SIG-M5 treated with dmso at 0.1 percent for 504 hours (cell line): ENCODE measurements around the gene ANO4.

Experiments used
- DNase-seq: peaks from one replicate; lab custom pipeline; 2025; ENCODE audit not compliant: unreplicated experiment; lab: John Stamatoyannopoulos, UW

The ANO4 gene

DNA sequence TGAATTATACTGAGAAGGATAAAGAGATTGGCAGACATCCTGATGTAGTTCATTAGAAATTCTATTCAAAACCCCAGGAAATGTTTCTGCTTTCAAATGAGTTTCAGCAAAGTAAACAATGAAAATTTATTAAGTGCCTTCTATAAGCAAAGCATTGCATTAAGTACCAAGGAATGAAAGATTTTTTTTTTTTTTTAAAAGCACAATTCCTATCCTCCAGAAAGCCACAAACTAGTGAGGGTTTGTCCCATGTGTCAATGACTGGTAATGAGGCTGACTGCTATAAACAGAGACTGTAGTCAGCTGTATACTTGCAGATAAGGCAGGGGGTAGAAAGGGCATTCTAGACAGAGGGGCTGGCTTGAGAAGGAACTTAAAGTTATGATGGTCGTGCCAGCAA lies 6.7 kb downstream of the ANO4 start:
- no peak for DNase-seq

DNA sequence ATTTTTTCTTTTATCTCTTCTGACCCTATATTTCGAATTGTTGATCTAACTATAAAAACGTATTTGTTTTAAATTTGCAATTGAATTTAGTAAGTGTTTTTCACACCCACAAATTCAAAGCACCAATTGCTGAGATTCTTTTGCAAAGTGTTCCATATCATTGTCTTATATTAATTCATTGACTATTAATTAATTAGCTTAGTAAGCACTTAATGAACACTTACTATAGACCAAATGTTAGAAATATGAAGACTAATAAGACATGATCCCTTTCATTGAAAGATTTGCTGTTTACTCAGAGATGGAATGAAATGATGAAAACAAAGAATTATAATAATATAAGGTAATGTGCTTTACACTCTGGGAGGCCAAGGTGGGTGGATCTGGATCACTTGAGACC lies 14.2 kb downstream of the ANO4 start:
- no peak for DNase-seq

DNA sequence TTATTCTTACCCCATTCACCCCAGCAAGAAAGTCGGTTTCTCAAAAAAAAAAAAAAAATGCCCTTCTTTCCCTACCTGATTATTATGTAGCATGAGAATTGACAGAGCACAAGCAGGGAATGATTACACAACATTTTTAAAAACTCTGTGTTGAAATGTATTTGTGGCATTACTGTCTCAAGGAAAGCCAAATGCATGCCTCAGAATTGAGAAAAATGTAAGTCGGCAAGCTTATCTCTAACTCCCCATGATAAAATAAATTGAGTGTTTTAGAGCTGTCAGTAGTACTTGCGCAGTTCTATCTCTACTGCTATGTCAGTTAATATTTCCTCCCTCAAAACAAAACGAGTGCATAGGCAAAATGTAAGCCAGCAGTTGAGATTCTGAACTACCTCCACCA lies 25.7 kb downstream of the ANO4 start:
- DNase-seq = no peak

DNA sequence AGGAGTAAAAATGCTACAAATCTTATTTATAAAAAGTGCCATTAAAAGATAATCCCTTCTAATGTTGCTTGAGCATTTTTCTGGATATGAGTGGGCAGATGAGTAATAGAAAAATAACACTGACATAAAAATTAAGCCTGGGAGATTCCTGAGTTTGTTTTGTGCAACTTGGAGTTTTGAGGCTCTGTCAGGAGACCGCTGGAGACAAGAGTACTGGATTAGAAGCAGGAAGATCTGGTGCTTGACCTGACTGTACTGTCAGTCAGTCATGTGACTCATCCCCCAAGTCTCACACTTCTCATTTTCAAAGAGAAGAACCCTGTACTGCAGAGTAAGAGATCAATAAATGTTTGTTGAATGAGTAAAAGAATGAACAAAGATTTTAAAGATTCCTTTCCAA lies 29.4 kb downstream of the ANO4 start:
- no peak for DNase-seq

DNA sequence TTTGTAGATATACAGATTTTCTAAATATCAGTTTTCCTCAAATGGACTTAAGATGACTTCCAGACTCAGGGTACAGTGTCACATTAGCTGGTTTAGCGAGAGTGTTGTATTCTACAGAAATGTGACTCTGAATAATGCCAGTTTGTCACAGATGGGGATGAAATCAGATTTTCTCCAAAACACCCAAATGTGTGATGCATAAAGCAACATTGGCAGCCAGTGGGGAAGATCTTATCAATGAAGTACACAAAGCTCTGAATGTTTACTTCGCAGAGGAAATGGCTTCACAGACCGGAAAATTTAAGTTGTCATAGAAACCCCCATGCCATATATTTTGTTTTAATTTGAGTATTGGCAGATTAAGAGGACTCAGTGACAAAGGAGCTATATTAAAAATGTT lies 29.9 kb downstream of the ANO4 start:
- no peak for DNase-seq

DNA sequence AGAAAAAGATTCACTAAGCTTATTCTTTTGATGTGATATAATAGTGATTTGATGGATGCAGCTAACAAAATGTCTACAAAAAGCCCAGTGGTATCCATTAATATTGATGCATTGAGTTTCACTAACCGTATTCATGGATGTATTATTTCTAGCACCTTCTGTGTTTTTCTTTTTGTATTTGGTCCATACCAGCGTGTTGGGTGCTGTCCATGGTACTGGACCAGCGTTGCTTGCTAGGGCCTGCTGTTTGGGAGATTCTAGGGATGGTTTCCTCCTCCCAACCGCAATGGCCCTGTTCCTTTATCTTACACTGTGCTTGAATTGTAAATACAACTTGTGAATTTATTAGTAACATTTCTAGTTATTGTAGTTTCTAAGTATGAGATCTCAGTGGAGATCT lies 31.7 kb downstream of the ANO4 start:
- no peak for DNase-seq

DNA sequence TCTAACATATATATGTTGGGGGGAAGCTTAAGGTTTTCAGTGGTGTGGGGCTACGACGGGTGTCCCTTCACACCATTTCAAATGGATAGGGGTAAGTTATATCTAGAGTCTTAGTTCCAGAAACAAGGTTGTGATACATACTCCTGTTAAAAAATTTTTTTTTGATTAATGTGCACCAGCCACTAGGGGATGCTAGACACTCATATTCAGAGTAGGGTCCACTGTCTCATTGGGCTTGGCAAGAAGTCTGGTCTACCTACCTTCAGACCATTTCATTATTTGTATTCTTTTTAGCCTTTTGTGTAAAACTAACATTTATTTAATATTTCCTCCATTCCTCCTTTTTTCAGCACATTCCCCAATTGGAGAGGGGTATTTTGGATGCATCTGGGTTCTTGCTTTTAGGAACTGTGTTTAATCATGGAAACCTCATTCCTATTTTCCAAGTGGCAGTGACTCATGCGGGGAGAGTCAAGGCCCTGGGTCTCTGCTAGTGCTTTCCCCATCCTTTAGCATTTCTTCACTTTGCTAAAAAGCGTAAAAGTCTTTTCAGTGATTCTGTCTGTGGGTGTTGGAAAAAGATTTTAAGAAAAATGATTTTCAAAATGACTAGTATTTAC lies 33.4 kb downstream of the ANO4 start:
- DNase-seq = peak; percentile 37

DNA sequence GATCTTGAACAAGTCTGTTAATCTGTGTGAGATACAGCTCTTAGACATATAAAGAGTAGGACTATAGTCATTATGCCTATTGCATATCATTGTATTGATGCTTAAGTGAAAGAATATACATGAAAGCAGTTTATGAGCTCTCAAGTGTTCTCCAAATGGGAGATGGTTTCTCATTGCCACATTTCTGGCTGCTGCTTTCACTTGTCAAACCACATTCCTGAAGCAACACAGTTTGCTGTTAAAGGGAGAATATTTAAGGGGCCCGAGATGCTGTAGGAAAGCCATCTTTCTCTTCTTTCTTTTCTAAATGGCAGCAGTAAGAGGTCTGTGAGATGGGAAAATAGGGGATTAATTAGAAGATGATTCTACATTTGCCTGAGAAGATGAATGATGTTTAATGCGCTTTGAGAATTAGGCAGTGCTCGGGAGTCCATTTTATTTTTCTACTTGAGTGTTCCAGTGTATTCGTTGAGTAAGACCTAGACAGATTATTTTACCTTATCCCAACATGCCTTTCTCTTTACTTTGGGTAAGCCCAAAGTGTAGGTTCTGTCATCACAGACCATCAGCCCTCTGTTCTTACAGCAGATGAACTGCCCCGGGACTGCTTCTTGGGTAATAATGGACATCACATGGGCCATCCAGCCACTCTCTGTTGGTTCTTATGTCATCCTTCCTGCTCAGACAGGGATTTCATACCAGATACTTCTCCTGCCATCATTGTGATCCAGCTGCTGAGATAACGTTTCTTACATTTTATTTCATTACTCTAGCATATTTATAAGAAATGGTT lies 35.6 kb downstream of the ANO4 start:
- DNase-seq = no peak

DNA sequence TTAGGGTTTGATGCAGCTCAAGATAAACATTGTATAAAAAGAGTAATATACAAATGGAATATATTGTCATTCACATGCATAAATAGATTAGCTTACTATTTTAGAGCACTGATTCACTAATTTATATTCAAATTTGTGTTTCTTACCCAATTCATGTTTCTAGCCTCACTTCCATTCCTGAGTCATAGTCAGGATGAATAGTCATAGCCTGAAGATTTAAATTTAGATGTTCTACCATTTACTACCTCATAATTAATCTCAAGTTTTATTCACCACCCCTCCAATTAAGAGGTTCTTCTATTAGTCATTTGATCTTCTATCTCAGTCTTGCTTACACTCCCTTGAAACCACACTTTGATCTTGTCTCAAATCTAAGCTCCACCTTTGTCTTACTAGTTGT lies 38.7 kb downstream of the ANO4 start:
- DNase-seq = no peak

DNA sequence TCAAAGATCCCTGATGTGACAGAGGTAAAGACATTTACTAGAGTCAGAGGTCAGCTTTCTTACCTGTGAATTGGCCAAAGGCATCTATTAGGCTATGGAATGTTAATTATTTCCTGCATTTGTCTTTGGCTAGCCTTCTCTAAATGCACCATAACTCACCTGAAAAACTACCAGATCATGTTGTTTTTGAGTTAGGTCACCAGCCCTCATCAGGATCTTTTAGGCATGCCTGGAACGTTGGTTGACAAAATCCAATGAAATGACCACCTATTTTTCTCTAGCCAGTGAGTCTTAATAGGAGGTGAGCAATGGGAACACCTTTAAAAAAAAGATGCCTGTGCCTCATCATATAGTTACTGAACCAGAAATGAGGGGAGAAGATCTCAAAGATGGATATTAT lies 46.2 kb downstream of the ANO4 start:
- DNase-seq = no peak

DNA sequence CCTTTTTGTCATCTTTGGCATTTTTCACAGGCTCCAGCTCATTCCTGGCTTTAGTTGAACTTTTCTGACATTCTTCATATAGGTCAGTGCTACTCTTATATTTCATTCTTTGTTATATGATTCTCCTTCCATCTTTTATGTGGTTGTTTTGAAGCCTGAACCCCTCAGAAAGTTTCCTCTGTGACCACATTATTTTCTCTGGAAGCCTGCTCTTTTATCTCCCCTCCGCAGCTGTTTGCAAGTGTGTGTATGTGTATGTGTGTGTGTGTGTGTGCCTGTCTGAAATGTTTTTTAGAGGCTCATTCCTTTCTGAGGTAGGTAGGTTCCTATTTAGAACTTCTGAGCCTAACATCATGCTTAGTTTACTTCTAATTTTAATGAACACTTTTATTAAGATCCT lies 47.6 kb downstream of the ANO4 start:
- DNase-seq = no peak

DNA sequence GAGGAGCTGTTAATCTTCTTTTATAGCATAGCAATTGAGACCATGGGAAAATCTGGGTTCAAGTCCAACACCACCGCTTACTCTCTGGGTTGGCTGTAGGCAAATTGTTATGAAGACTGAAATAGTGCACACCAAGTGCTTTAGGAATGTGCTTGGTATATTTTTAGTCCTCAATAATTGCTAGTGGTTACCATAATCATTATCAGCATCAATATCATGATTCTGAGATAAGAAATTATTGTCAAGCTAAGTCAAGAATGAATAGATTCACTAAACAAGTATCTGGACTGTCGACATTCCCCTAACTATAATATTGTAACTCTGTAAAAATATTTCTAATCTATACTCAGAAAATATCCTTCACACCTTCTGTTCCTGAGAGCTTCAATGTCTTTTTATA lies 48.5 kb downstream of the ANO4 start:
- no peak for DNase-seq

DNA sequence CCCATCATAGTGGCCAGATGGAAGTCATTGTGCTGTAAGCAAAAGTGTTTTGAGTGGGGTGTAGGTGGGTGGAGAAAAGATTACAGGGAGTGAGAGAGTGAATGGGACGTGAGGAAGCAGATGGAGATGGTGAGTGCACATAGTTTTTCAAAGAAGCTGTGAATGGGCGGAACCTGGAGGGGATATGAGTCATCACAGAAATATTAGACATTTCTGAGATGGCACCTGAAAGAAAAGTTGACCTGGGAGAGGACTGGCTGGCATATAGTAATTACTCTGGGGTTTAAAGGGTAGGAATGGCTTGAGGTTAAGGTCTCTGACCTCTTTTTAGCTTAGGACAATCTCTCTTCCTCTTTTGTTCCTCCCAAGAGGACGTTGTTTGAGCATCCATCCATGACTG lies 50.5 kb downstream of the ANO4 start:
- DNase-seq = no peak

DNA sequence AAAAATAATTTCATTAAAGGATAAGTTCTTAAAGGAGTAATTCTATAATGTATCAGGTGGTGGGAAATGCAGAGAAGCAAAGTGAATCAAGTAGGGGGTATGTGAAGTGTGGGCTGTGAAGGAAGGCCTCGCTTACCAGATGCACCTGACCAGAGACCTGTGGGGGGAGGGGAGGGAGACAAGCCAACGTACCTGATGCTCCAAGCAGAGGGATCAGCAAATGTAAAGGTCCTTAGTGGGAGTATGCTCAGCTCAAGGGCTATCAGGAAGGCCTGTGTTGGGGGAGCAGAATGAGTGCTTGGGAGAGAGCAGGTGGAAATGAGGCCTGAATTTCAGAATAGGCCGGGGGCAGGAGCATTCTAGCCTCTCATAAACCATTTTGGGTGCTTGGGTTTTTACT lies 57.1 kb downstream of the ANO4 start:
- no peak for DNase-seq

DNA sequence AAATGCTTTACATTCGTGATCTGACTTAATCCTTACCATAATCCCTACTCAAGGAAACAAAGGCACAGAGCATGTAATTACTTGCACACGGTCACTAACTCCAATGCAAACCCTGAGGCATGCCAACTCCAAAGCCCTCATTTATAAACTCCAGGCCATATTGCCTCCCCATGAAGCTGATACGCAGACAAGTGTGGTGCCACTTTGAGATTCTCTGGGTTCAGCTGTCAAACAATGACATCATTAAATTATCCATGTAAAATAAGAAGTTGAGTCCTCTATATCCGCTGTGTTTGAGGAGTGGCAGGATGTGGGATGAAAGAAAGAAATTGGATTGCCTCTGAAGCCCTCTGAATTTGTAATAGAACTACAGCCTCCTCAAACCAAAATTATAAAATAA lies 62.8 kb downstream of the ANO4 start:
- no peak for DNase-seq

DNA sequence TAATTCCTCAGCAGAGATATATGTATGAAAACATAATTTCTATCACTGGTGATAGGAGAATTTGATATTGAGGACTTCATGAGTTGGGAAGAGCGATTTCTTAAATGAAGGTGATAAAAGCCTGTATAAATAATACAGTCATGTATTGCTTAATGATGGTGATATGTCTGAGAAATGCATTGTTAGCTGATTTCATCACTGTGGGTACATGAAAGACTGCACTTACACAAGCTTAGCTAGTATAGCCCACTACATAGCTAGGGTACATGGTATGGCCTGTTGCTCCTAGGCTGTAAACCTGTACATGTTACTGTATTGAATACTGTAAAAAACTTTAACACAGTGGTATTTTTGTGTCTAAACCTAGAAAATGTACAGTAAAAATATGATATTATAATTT lies 63.4 kb downstream of the ANO4 start:
- no peak for DNase-seq

DNA sequence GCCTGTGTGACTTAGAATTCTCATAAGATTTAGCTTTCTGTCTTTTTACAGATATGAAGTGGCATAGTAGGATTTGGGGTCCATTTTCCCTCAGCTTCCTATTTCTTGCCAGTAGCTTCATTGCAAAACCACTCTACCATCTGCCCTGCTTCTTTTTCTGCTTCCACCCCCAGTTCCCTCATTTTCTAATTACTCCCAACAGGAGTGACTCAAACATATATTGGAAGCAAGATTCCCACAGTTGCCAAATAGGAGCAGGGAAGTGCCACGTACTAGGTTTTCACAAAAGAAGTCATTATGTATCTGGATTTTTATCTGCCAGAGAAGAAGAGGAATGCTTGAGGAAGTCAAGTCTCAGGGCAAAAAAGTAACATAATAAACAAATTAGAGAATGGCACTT lies 64.1 kb downstream of the ANO4 start:
- no peak for DNase-seq

DNA sequence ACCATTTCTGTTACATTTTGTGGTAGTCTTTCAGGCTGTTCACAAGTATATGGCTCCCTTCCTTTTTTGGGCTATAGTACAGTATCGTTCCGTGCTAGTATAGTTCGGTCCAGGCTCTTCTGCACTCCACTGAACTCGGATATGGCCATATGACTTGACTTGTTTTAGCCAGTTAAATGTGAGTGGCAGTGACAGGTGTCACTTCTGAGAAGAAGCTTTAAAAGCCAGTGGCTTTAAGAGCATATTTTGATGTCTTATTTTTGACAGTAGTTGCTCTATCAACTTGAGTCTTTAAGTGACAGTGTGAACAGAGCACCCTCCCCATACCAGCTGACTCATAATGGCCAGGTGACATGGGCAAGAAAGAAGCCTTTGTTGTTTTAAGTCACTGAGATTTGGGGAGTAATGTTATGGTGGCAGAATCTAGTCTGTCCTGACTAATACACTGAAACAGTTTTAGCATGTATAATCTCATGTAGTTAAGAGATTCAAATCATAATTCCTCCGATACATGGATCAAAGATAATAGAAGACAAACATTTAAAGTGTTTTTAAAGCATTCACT lies 64.6 kb downstream of the ANO4 start:
- no peak for DNase-seq

DNA sequence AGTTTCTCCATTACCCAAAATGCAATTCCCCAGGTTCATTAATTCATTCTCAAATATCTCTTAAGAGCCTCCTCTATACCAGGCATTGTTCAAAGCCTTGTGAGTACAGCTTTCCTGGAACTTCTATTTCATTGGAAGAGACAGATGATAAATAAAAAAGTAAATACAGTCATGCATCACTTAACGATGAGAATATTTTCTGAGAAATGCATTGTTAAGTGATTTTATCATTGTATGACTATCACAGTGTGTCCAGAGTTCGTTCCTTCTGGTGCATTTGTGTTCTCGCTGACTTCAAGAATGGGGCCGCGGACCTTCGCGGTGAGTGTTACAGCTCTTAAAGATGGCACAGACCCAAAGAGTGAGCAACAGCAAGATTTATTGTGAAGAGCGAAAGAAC lies 66.0 kb downstream of the ANO4 start:
- DNase-seq = no peak

DNA sequence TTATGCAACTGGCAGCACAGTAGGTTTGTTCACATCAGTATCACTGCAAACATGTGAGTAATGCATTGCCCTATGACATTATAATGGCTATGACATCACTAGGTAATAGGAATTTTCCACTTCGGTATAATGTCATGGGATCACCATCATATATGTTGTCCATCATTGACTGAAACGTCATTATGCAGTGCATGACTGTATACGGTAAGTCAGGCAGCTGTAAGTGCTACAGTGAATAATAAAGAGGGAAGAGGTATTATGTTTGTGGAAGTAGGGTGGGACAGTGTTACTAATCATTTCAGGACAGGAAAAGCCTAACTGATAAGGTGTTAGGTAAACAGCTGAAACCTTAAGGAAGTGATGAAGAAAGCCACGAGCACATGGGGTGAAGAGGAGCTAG lies 68.1 kb downstream of the ANO4 start:
- no peak for DNase-seq

DNA sequence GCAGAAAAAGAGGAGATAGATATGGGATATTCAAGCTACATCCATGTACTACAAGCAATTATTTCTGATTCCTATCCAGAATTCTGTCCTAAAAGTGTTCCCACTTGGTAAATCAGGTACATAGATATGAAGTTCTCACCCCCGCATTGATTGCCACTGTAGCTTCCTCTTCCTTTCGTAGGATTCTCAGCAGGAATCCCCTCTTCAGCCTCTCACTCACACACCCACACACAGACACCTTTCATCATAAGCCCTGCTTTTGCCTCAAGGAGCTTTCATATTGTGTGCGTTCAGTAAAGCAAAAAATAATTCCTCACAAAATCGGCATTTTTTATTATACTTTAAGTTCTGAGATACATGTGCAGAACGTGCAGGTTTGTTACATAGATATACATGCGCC lies 69.8 kb downstream of the ANO4 start:
- DNase-seq = no peak

DNA sequence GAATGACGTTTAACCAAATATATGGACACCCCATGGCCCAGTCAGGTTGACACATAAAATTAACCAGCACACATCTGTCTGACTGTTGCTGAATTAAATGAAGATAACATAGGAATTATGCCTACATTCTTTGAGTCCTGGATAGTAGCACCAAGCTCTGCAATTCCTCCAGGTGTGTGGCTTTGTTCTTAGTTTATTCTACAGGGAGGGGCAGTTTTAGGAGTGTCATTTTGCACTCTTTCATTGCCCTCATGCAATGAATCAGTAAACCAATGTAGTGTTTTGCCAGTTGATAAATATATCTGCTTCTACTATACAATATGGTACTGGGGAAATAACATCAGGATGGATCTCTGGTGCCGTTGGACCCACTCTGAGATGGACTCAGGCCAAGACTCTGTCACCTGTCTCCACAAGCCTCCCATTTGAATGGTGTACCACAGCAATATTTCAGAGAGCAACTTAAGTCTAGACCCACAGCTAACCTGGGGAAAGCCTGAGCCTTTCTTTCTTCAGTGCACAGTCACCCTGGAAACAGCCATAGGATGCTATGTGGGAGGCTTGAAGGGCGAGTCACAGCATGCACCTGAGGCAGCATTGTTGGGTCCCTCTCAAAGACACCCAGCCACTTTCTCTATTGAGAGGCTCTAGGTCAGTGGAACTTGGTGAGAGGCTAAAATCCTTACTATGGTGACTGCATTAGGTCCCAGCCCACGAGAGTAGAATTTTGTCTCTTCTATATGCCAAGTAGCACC lies 73.2 kb downstream of the ANO4 start:
- no peak for DNase-seq
